ENCODE measurements around the gene TCP10L.

DNA sequence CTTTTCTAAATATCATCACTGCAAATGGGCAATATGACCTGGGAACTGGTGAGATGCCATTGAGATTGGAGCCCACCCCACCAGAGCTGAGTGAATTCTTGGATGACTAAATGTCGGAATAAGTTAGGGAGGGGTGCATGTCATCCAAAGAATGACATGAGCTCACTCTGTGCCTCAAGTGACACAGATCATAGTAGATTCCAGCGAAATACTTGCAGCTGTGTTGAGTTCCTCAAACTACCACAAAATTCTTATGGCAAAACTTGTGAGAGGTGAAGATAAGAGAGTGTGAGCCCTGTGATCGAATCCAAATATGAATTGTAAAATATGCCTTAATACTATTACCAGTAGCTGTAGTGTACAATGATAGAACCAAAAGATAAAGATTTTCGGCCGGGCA, 2.3 kb upstream of the TCP10L start:
- TF ChIP-seq POLR2AphosphoS5 (IDR thresholded peaks at IDR 0.05) (no peak), POLR2A (IDR thresholded peaks at IDR 0.05) (no peak)
- TF ChIP-seq, protein P1, sequence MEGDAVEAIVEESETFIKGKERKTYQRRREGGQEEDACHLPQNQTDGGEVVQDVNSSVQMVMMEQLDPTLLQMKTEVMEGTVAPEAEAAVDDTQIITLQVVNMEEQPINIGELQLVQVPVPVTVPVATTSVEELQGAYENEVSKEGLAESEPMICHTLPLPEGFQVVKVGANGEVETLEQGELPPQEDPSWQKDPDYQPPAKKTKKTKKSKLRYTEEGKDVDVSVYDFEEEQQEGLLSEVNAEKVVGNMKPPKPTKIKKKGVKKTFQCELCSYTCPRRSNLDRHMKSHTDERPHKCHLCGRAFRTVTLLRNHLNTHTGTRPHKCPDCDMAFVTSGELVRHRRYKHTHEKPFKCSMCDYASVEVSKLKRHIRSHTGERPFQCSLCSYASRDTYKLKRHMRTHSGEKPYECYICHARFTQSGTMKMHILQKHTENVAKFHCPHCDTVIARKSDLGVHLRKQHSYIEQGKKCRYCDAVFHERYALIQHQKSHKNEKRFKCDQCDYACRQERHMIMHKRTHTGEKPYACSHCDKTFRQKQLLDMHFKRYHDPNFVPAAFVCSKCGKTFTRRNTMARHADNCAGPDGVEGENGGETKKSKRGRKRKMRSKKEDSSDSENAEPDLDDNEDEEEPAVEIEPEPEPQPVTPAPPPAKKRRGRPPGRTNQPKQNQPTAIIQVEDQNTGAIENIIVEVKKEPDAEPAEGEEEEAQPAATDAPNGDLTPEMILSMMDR (IDR thresholded peaks at IDR 0.05), result no peak
